Measurements from ENCODE around the gene TCERG1.

DNA sequence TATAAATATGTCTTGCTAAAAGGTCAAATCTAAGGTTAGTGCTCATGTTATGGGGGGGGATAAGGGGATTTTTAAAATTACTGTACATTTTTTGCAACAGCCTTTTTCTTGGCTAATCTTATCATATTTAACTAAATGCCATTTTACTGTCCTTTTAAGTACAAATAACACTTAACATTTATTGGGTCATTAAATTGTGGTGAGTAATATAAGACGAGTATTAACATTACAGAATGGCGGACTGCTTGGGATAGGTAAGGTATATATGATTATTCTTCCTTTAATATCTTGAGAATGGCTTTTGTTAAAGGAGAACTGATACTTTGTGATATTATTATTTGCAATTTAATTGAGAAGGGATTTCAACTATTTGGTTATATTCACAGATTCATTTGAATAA, 35.6 kb downstream of the TCERG1 start:
- TF ChIP-seq, protein P1, sequence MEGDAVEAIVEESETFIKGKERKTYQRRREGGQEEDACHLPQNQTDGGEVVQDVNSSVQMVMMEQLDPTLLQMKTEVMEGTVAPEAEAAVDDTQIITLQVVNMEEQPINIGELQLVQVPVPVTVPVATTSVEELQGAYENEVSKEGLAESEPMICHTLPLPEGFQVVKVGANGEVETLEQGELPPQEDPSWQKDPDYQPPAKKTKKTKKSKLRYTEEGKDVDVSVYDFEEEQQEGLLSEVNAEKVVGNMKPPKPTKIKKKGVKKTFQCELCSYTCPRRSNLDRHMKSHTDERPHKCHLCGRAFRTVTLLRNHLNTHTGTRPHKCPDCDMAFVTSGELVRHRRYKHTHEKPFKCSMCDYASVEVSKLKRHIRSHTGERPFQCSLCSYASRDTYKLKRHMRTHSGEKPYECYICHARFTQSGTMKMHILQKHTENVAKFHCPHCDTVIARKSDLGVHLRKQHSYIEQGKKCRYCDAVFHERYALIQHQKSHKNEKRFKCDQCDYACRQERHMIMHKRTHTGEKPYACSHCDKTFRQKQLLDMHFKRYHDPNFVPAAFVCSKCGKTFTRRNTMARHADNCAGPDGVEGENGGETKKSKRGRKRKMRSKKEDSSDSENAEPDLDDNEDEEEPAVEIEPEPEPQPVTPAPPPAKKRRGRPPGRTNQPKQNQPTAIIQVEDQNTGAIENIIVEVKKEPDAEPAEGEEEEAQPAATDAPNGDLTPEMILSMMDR (IDR thresholded peaks at IDR 0.05; ENCODE audit: borderline replicate concordance, extremely low read depth, low read length, poor library complexity, severe bottlenecking) = no peak
- TF ChIP-seq EZH2 (IDR thresholded peaks at IDR 0.05; ENCODE audit: borderline replicate concordance, low read depth, low read length, severe bottlenecking) = no peak

All from DND-41 (cell line).